GM19240 (cell line): ENCODE data around the gene MAP7D3.
"Not testable (repeated sequence)": the region's sequence is repeated elsewhere in the genome, so short reads cannot be mapped to it uniquely, and the experiment has no call there.

Source experiments
- DNase-seq: peaks from one replicate; pipeline ENCODE4 v3.0.0; 2011; ENCODE audit warnings: low spot score; ENCODE audit not compliant: insufficient read length

Gene MAP7D3

DNA sequence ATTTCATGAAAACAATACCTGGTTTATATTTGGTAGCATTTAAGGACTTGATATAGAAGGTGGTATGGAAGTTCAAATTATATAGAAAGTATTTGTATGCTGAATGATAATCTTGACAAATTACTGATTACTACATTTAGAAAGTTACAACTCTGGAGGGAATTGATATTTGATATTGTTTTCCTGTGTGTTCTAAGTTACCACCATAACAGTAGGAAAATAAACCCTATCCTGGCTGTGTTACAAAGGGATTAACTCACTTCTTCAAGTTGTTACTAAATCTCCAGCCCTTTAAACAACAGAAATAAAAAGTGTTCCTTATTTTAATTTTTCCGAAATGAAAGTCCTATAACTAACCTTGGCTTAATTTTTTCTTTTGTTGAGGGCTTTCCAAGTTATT lies 67.3 kb downstream of the MAP7D3 start:
- no peak for DNase-seq

DNA sequence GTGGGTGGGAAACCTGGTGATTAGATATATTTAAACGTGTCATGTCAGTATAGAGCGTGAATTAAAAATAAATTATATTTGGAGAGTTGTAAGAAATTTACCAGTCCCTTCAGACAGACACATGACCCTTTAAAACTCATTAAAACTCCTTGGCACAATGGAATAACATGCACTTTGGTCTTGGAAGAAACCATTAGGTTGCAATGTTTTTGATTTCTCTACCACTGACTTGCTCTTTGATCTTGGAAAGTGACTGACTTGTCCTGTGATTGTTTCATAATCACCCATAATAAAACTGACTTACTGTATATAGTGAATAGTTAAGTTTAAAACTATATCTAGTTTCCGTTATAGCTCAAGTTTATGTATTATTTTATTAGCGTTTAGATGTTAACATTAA lies 68.0 kb downstream of the MAP7D3 start:
- DNase-seq = no peak

DNA sequence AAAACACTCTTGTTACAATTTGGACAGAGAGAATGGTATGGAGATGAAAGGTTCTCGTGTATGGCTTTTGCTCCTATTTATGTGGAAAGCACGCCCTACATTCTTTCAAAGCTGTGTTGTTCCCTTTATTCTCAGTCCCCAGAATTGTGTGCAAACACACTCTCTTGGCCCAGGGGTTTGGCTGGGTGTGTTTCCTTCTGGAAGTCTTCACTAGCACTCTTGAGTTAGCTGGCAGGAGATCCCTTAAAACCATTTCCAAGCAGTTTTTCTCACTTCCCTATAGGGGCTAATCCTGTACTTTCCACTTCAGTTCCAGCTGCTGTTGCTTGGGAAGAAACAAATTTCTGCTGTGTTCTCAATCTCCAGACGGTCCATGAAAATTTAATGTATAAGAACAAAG lies 68.8 kb downstream of the MAP7D3 start:
- no peak for DNase-seq

DNA sequence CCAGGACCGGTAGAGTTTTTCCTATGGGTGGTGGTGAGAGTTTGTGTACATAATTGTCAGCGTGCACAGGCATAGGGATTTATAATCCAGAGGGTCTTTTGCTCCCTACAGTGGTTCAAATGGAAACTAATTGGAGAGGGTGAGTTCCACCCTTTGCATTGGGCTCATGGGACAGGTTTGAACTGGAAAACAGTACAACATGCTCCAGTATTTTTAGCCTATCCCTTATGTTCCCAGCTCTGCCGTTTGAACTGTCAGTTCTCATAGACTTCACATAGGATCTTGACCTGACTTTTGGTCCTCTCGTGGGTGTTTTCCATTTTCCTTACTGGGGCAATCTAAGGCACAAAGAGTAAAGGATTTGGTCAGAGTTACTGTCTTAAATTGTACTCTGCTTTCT lies 72.1 kb downstream of the MAP7D3 start:
- DNase-seq = no peak

DNA sequence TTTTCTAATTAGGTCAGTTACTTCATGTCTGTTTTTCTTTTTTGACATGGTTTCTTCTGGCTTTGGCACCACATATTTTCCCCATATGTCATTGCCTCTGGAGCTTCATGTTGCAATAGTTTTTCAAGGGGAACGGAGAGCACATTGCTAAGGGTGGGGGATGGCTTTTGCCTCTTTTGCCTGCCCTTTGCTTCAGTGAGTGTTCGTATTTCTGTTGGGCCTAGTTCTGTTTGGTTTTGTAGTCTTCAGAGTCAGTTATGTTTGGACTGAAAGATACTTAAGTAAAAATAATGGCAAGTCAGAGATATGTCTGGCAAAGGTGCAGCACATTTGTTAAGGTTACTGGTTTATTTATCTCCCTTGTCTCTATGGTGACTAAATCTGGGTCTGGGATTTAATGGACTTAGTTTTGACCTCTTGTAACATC lies 74.8 kb downstream of the MAP7D3 start:
- no peak for DNase-seq

DNA sequence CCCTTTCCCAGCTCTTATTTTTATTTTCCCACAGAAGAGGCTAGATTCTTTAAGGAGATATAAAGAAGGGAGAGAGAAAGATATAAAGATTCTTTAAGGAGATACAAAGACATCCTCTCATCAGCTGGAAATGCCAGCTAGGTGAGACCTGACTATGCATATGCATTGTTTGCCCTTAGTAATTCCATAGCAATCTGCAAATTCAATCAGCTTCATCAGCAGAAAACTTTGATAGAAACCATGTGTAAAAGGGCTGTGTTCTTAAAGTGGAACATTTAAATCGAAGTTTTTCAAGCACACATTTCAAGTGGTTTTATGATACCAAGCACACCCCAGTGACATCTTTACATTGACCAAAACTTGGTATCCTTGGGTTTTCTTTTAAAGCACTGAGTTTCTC lies 79.8 kb downstream of the MAP7D3 start:
- no peak for DNase-seq

DNA sequence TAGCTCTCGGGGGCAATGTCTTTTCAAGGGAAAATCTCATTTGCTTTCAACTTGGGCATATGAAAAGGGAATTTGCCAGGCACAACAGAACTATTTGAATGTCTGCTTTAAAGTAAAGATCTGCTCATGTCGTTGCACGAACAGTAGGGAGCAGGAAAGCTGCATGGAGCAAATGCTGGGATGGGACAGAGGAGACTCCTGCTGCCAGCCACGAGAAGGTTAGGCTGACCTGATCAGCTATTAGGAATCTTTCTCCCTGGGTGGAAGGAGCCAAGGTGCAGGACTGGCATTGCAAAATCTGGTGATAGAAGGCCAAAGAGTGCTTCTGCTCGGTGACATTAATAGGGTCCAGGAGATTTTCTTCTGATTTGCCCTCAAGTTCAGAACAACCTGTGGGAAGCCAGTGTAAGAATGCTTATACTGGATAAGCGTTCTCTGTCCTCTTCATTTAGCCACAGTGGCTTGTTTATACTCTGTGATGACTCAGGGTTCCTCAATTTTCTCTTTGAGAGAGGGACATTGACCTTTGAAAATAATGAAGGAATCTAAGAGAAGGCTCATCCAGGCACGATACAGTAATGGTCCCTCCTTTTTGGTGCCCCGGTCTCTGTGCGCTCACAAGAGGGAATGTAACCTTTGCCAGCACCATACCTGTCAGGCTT lies 80.9 kb downstream of the MAP7D3 start:
- no peak for DNase-seq

DNA sequence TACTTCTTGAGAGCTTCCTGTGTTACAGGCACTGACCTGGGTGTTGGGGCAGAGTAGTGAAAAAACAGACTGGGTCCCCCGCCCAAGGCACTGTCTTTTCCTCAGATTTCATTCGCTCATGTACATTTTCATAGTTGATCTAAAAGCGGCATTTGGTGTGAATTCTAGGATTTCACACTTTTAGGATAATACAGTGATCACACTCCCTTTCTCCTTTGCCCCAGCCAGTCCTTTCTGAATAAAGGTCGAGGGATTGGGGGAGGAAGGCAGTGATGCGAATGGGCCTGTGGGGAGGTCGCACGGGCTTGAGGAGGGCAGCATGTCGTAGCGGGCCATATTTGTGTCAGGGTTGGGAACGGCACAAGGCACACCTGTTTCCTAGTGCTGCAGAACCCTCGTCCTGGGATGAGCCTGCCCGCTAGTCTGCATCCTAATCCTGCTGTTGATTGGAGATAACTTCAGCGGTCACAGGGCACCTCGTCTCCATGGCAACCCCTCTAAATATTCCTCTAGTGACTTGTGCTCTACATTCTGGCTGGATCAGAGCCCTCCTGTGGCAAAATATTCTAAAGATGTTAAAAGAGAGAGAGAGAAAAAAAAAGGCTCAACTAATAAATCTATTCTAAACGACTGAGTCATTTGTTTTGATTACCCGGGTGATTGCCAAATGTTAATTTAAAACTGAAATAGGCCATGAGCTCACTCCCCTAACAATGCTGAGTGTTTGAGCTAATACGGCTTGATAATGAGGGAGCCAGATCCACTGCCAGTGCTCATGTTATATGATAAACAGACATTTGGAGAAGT lies 82.1 kb downstream of the MAP7D3 start:
- DNase-seq = no peak

DNA sequence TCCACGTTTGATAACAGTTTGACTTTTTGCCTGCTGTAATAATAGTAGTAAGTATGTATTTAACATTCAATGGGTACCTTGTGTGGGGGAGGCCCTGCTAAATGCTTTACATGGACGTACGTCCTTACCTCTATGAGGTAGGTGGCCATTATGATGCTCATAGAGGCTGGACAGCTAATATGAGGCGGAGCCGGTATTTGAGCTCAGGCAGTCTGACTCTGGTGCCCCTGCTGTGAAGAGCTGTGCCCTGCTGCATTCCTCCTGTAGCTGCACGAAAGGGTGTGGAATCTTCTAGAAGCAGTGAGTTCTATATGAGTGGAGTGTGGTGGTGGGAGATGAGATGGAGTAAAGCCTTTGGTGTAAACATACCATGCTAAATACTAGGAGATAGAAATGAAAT lies 83.2 kb downstream of the MAP7D3 start:
- DNase-seq = not testable (repeated sequence)

DNA sequence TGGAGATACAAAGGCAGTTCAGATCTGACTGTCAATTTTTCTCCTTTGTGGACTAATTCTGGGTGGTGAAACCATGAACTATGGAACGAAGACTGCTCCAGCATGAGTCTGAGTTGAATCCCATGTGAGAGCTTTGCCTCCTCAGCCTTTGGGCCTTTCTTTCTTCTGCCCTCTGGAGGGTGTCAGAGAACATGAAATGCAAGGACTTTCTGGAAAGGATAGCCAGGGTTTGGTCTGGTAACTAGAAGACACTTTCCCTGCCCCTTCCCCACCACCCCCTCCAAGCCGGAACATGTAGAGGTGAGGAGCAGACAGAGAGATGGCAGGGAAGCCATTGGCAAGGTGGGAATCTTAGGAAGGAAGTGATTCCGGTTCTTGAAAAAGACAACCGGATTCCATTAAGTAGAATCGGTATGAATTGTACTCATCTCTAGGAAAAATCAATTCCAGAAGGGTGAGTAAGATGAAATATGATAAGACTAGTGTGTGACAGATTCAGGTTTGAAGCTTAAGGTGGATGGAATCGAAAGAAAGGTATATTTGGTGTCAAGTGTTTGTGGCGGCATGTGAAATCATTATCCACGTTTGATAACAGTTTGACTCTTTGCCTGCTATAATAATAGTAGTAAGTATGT lies 84.9 kb downstream of the MAP7D3 start:
- DNase-seq = no peak

DNA sequence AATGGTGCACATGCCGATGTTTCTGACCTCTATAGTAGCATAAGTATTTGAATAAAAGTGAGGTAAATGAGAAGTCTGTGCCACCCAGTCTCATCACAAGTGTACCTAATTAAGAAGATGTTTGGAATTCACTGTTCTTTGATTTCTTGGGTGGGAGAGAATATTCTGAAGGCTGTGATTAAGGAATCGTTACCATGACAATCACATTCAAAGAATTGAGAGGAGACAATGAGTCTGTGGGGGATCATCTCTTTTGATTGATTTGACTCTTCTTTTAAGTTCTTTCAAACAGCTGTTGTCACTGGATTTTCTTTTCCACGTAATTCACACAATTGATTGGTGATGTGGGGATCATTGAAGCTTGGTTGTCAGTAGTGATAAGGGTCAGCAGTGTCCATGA lies 85.8 kb downstream of the MAP7D3 start:
- DNase-seq = no peak

DNA sequence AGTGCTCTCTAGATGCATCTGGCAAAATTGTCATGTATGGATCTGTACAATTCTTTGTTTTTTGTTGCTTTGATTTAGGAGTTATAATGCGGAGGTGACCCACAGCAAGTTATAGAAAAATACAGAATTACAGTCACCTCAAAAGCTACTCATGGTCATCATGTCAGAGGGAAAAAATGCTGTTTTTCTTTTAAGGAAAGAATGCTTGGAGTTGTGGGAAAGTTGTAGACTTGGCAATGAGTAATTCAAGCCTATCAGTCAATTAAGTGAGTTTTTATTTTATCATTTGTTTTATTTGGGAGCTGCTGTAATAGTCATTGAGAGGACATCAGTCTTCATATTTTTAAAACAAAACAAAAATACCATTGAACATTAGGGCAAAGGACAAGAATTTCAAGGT lies 87.5 kb downstream of the MAP7D3 start:
- DNase-seq = no peak
